ENCODE results near the gene PSMA1.

DNA sequence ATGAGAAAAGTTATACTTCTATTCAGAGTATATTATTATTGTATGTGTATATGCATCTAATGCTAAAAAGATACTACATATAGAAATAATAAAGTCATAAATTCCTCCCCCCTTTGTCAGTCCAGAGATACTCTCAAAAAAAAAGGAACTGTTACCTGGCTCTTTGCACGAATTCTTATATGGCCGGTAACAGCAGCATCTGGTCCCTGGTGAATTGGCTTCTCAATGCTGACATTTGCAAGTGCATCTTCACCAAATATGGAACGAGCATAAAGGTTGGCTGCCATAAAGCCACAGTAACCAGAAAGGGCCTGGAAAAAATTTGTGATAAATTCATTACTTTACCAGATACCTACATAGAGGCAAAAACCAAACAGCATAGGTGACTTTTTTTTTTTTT lies 61.8 kb downstream of the PSMA1 start:
- TF ChIP-seq, protein P1, sequence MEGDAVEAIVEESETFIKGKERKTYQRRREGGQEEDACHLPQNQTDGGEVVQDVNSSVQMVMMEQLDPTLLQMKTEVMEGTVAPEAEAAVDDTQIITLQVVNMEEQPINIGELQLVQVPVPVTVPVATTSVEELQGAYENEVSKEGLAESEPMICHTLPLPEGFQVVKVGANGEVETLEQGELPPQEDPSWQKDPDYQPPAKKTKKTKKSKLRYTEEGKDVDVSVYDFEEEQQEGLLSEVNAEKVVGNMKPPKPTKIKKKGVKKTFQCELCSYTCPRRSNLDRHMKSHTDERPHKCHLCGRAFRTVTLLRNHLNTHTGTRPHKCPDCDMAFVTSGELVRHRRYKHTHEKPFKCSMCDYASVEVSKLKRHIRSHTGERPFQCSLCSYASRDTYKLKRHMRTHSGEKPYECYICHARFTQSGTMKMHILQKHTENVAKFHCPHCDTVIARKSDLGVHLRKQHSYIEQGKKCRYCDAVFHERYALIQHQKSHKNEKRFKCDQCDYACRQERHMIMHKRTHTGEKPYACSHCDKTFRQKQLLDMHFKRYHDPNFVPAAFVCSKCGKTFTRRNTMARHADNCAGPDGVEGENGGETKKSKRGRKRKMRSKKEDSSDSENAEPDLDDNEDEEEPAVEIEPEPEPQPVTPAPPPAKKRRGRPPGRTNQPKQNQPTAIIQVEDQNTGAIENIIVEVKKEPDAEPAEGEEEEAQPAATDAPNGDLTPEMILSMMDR (IDR thresholded peaks at IDR 0.05; ENCODE audit: low read length) = no peak
- TF ChIP-seq EZH2 (IDR thresholded peaks at IDR 0.05; ENCODE audit: borderline replicate concordance, low read length) = no peak
